Renal cortex interstitium (tissue), 11 donors: ENCODE data around the gene TAAR1. TPM values are rescaled to one million over a fixed set of nuclear protein-coding genes. Genes with fewer than 3 reads are reported as not detected.
"Not testable (repeated sequence)": the region's sequence is repeated elsewhere in the genome, so short reads cannot be mapped to it uniquely, and the experiment has no call there.

Experiments
- DNase-seq, 11 donors: peaks; one replicate each; pipeline ENCODE4 v3.0.0-alpha.2; 2013; ENCODE audit warnings: low read depth in 9 of 11, low spot score in 4 of 11; ENCODE audit errors: extremely low read depth in 1 of 11
- polyA plus RNA-seq, 3 donors: library from polyadenylated mRNA; unstranded; fragments of 120-200 nt; gene quantifications; one replicate each; pipeline ENCODE4 v1.2.1, GENCODE V29; 2013; ENCODE audit not compliant: insufficient read length in 3 of 3

Gene TAAR1
- polyA plus RNA-seq, 3 donors, result 0.20 TPM; not detected in 2

GRCh38 chr6:132666118-132666517, 7.1 kb upstream of the TAAR1 start:
- no peak for DNase-seq

- no peak for DNase-seq
Observed at GRCh38 chr6:132664309-132665034, 5.5 kb upstream of the TAAR1 start.

- DNase-seq, result no peak
Observed at GRCh38 chr6:132663661-132664060, 4.7 kb upstream of the TAAR1 start.

- no peak for DNase-seq
Observed at GRCh38 chr6:132661906-132662305, 2.9 kb upstream of the TAAR1 start.

- no peak for DNase-seq
Observed at GRCh38 chr6:132651062-132651461, 7.9 kb downstream of the TAAR1 start.

GRCh38 chr6:132650429-132650828, 8.6 kb downstream of the TAAR1 start:
- no peak for DNase-seq

- DNase-seq, result no peak
Observed at GRCh38 chr6:132648828-132649227, 10.2 kb downstream of the TAAR1 start.

- no peak for DNase-seq
Observed at GRCh38 chr6:132648356-132648755, 10.6 kb downstream of the TAAR1 start.

- DNase-seq, result no peak
Observed at GRCh38 chr6:132643547-132643946, 15.4 kb downstream of the TAAR1 start.

GRCh38 chr6:132637135-132637534, 21.8 kb downstream of the TAAR1 start:
- DNase-seq, result not testable (repeated sequence)

- DNase-seq, result not testable (repeated sequence)
Observed at GRCh38 chr6:132635906-132636305, 23.1 kb downstream of the TAAR1 start.

GRCh38 chr6:132635288-132635687, 23.7 kb downstream of the TAAR1 start:
- DNase-seq, result not testable (repeated sequence)

GRCh38 chr6:132634796-132635195, 24.2 kb downstream of the TAAR1 start:
- no peak for DNase-seq

GRCh38 chr6:132633362-132633761, 25.6 kb downstream of the TAAR1 start:
- DNase-seq, result no peak

GRCh38 chr6:132624175-132624574, 34.8 kb downstream of the TAAR1 start, which contains the start of gene TAAR2:
Gene TAAR2 (minus strand): TSS chr6:132624275. CDS start chr6:132624275, 0 bp downstream.
- DNase-seq, result no peak

- DNase-seq, result peak in 2 of 11 donors; percentile 5 to 13
Observed at GRCh38 chr6:132623106-132623845, 35.7 kb downstream of the TAAR1 start.

GRCh38 chr6:132616677-132617076, 42.3 kb downstream of the TAAR1 start:
- DNase-seq, result no peak

GRCh38 chr6:132614554-132614953, 44.4 kb downstream of the TAAR1 start:
- no peak for DNase-seq

- DNase-seq, result no peak
Observed at GRCh38 chr6:132612449-132613108, 46.4 kb downstream of the TAAR1 start.

- DNase-seq, result no peak
Observed at GRCh38 chr6:132611616-132612015, 47.4 kb downstream of the TAAR1 start.
